HTR-8/SVneo (cell line): Measurements from ENCODE around the gene PTCSC3.
"Not testable (repeated sequence)": the region's sequence is repeated elsewhere in the genome, so short reads cannot be mapped to it uniquely, and the experiment has no call there.

Source experiments
- DNase-seq: peaks from one replicate; pipeline ENCODE4 v3.0.0; 2011; ENCODE audit warnings: low spot score, mixed read lengths; ENCODE audit not compliant: insufficient read length
- FAIRE-seq: peaks from 2 replicates; lab custom pipeline; 2011; peaks lifted over from hg19 to GRCh38; lab: Jason Lieb, UNC

Gene PTCSC3

GRCh38 chr14:36177489-36177888, 967 bp upstream of the PTCSC3 start:
- FAIRE-seq: no peak

GRCh38 chr14:36174767-36175424, 1.6 kb downstream of the PTCSC3 start:
- peak; percentile 23 for FAIRE-seq
- no peak for DNase-seq

More at GRCh38 chr14:36177489-36177888, 967 bp upstream of the PTCSC3 start:
- no peak for DNase-seq

GRCh38 chr14:36173161-36173560, 3.4 kb downstream of the PTCSC3 start:
- FAIRE-seq (no peak), DNase-seq (no peak)

GRCh38 chr14:36171607-36172006, 4.9 kb downstream of the PTCSC3 start:
- FAIRE-seq (no peak), DNase-seq (no peak)

- DNase-seq (no peak), FAIRE-seq (no peak)
These were observed 9.1 kb downstream of the PTCSC3 start for GRCh38 chr14:36167431-36167830.

GRCh38 chr14:36163451-36163850, 13.1 kb downstream of the PTCSC3 start:
- FAIRE-seq: no peak
- DNase-seq: no peak

GRCh38 chr14:36162267-36162666, 14.3 kb downstream of the PTCSC3 start:
- DNase-seq (no peak), FAIRE-seq (no peak)

- no peak for DNase-seq
- FAIRE-seq: no peak
These were observed 14.7 kb downstream of the PTCSC3 start for GRCh38 chr14:36161776-36162175.

- DNase-seq (no peak), FAIRE-seq (no peak)
These were observed 25.2 kb downstream of the PTCSC3 start for GRCh38 chr14:36151335-36151734.

GRCh38 chr14:36134038-36134437, 42.5 kb downstream of the PTCSC3 start:
- FAIRE-seq (no peak), DNase-seq (peak; percentile 8)

GRCh38 chr14:36132826-36133225, 43.7 kb downstream of the PTCSC3 start:
- FAIRE-seq: no peak
- no peak for DNase-seq

GRCh38 chr14:36130186-36130585, 46.3 kb downstream of the PTCSC3 start:
- DNase-seq (no peak), FAIRE-seq (no peak)

- FAIRE-seq: peak; percentile 86
- DNase-seq: peak; percentile 35
These were observed 47.3 kb downstream of the PTCSC3 start for GRCh38 chr14:36129181-36129580.

GRCh38 chr14:36113341-36113740, 63.2 kb downstream of the PTCSC3 start:
- no peak for FAIRE-seq

GRCh38 chr14:36111822-36112583, 64.5 kb downstream of the PTCSC3 start:
- FAIRE-seq (no peak), DNase-seq (no peak)

More at GRCh38 chr14:36113341-36113740, 63.2 kb downstream of the PTCSC3 start:
- DNase-seq: no peak

- no peak for FAIRE-seq
- DNase-seq: peak; percentile 43
These were observed 71.1 kb downstream of the PTCSC3 start for GRCh38 chr14:36105401-36105800.

GRCh38 chr14:36104258-36104657, 72.3 kb downstream of the PTCSC3 start:
- FAIRE-seq, DNase-seq: not testable (repeated sequence)

- FAIRE-seq (no peak), DNase-seq (no peak)
These were observed 76.9 kb downstream of the PTCSC3 start for GRCh38 chr14:36099619-36100018.

- no peak for FAIRE-seq
These were observed 79.2 kb downstream of the PTCSC3 start for GRCh38 chr14:36097356-36097755.

GRCh38 chr14:36096090-36096489, 80.4 kb downstream of the PTCSC3 start:
- DNase-seq: no peak
- no peak for FAIRE-seq

More at GRCh38 chr14:36097356-36097755, 79.2 kb downstream of the PTCSC3 start:
- no peak for DNase-seq

GRCh38 chr14:36094963-36095362, 81.6 kb downstream of the PTCSC3 start:
- FAIRE-seq (no peak), DNase-seq (no peak)
